Mucosa of rectum (tissue), 2 donors: Measurements from ENCODE around the gene MBD3L2.
"Not testable (repeated sequence)": the region's sequence is repeated elsewhere in the genome, so short reads cannot be mapped to it uniquely, and the experiment has no call there.

ENCODE experiments used
- H3K27ac ChIP-seq, 2 donors: one replicate each; pipeline ENCODE4 v1.7.0; 2013; ENCODE audit warnings: inconsistent platforms in 2 of 2, low read depth in 2 of 2, low read length in 2 of 2
- H3K27me3 ChIP-seq, 2 donors: one replicate each; pipeline ENCODE4 v1.7.0; 2013; ENCODE audit warnings: low read length in 2 of 2; ENCODE audit not compliant: control insufficient read depth in 2 of 2, insufficient read depth in 2 of 2
- H3K36me3 ChIP-seq, 2 donors: one replicate each; pipeline ENCODE4 v1.7.0; 2013; ENCODE audit warnings: low read length in 2 of 2; ENCODE audit not compliant: control insufficient read depth in 2 of 2, insufficient read depth in 2 of 2
- H3K4me1 ChIP-seq, 2 donors: one replicate each; pipeline ENCODE4 v1.7.0; 2013; ENCODE audit warnings: low read length in 2 of 2, mild to moderate bottlenecking in 1 of 2; ENCODE audit not compliant: control insufficient read depth in 2 of 2, insufficient read depth in 2 of 2
- H3K4me3 ChIP-seq, 2 donors: one replicate each; pipeline ENCODE4 v1.7.0; 2013; ENCODE audit warnings: low read length in 2 of 2
- H3K9ac ChIP-seq, 2 donors: one replicate each; pipeline ENCODE4 v1.7.0; 2013; ENCODE audit warnings: low read length in 2 of 2, low read depth in 1 of 2, mild to moderate bottlenecking in 1 of 2
- H3K9me3 ChIP-seq, 2 donors: one replicate each; pipeline ENCODE4 v1.7.0; 2013; ENCODE audit warnings: low read length in 2 of 2; ENCODE audit not compliant: control insufficient read depth in 2 of 2
- donor health status: healthy.
- donor health status: Normal muscosa, but diverticular disease.

The MBD3L2 gene

GRCh38 chr19:7049021-7049420 lies at the start of gene MBD3L2:
Gene MBD3L2, plus strand, starts transcription at chr19:7049321. Its CDS starts 53 bp downstream, at chr19:7049374.
- H3K4me1 ChIP-seq, H3K4me3 ChIP-seq, H3K27me3 ChIP-seq, H3K9ac ChIP-seq, H3K9me3 ChIP-seq, H3K36me3 ChIP-seq, H3K27ac ChIP-seq: not testable (repeated sequence)

- H3K9ac ChIP-seq, result no peak overlapping the region
- no peaks in the 10 kb centered on the region for H3K27me3 ChIP-seq
- H3K4me3 ChIP-seq, result no peak overlapping the region
- no peaks in the 10 kb centered on the region for H3K4me1 ChIP-seq
- H3K27ac ChIP-seq, result no peak overlapping the region
- no peaks in the 10 kb centered on the region for H3K36me3 ChIP-seq
- no peaks in the 10 kb centered on the region for H3K9me3 ChIP-seq
Measured at GRCh38 chr19:6999933-7000332, 49.2 kb upstream of the MBD3L2 start.

GRCh38 chr19:7000333-7000732 lies 48.8 kb upstream of the MBD3L2 start:
- Histone ChIP-seq H3K4me1 (no peaks in the 10 kb centered on the region), H3K4me3 (no peak overlapping the region), H3K36me3 (no peaks in the 10 kb centered on the region), H3K9me3 (no peaks in the 10 kb centered on the region), H3K27ac (no peak overlapping the region), H3K9ac (no peak overlapping the region), H3K27me3 (no peaks in the 10 kb centered on the region)

GRCh38 chr19:7000816-7001215 lies 48.3 kb upstream of the MBD3L2 start:
- H3K27ac ChIP-seq, result peak overlapping the region in 1 of 2 donors; percentile 28
- H3K4me3 ChIP-seq, result no peak overlapping the region
- H3K27me3 ChIP-seq, result no peaks in the 10 kb centered on the region
- no peaks in the 10 kb centered on the region for H3K36me3 ChIP-seq
- H3K9ac ChIP-seq, result no peak overlapping the region
- H3K9me3 ChIP-seq, result no peaks in the 10 kb centered on the region
- no peaks in the 10 kb centered on the region for H3K4me1 ChIP-seq

GRCh38 chr19:7004313-7004931 lies 44.7 kb upstream of the MBD3L2 start:
- H3K27me3 ChIP-seq, result no peaks in the 10 kb centered on the region
- H3K9me3 ChIP-seq, result no peaks in the 10 kb centered on the region
- H3K27ac ChIP-seq, result no peak overlapping the region
- no peak overlapping the region for H3K4me3 ChIP-seq
- H3K4me1 ChIP-seq, result no peaks in the 10 kb centered on the region
- H3K36me3 ChIP-seq, result no peaks in the 10 kb centered on the region
- H3K9ac ChIP-seq, result no peak overlapping the region

GRCh38 chr19:7006135-7006704 lies 42.9 kb upstream of the MBD3L2 start:
- H3K9ac ChIP-seq, result no peak overlapping the region
- no peaks in the 10 kb centered on the region for H3K4me1 ChIP-seq
- no peaks in the 10 kb centered on the region for H3K36me3 ChIP-seq
- no peaks in the 10 kb centered on the region for H3K9me3 ChIP-seq
- H3K27ac ChIP-seq, result no peak overlapping the region
- H3K27me3 ChIP-seq, result no peaks in the 10 kb centered on the region
- no peak overlapping the region for H3K4me3 ChIP-seq

GRCh38 chr19:7007859-7008258 lies 41.3 kb upstream of the MBD3L2 start:
- Histone ChIP-seq H3K27ac (no peak overlapping the region), H3K4me1 (no peaks in the 10 kb centered on the region), H3K27me3 (no peaks in the 10 kb centered on the region), H3K9me3 (no peaks in the 10 kb centered on the region), H3K36me3 (no peaks in the 10 kb centered on the region), H3K4me3 (no peak overlapping the region), H3K9ac (no peak overlapping the region)

- Histone ChIP-seq H3K27me3 (no peaks in the 10 kb centered on the region), H3K36me3 (no peaks in the 10 kb centered on the region), H3K27ac (no peak overlapping the region), H3K4me3 (no peak overlapping the region), H3K9me3 (no peaks in the 10 kb centered on the region), H3K9ac (no peak overlapping the region), H3K4me1 (no peaks in the 10 kb centered on the region)
Measured at GRCh38 chr19:7010722-7011593, 38.2 kb upstream of the MBD3L2 start.

- H3K36me3 ChIP-seq, result no peaks in the 10 kb centered on the region
Measured at GRCh38 chr19:7013678-7014077, 35.4 kb upstream of the MBD3L2 start.

GRCh38 chr19:7018828-7019227 lies 30.3 kb upstream of the MBD3L2 start:
- no peaks in the 10 kb centered on the region for H3K9me3 ChIP-seq

More at GRCh38 chr19:7013678-7014077, 35.4 kb upstream of the MBD3L2 start:
- H3K27me3 ChIP-seq, result no peaks in the 10 kb centered on the region
- no peaks in the 10 kb centered on the region for H3K9me3 ChIP-seq
- H3K27ac ChIP-seq, result no peak overlapping the region
- no peaks in the 10 kb centered on the region for H3K4me1 ChIP-seq
- H3K9ac ChIP-seq, result no peak overlapping the region
- no peak overlapping the region for H3K4me3 ChIP-seq

More at GRCh38 chr19:7018828-7019227, 30.3 kb upstream of the MBD3L2 start:
- no peak overlapping the region for H3K4me3 ChIP-seq
- no peaks in the 10 kb centered on the region for H3K4me1 ChIP-seq
- H3K36me3 ChIP-seq, result no peaks in the 10 kb centered on the region
- H3K27ac ChIP-seq, result no peak overlapping the region
- no peak overlapping the region for H3K9ac ChIP-seq
- no peaks in the 10 kb centered on the region for H3K27me3 ChIP-seq
